Forelimb muscle (tissue), 1 donor: Measurements from ENCODE around the gene CCDC144A. TPM values are rescaled to one million over a fixed set of nuclear protein-coding genes. Genes with fewer than 3 reads are reported as not detected.
"Not testable (repeated sequence)": the region's sequence is repeated elsewhere in the genome, so short reads cannot be mapped to it uniquely, and the experiment has no call there.

ENCODE experiments used
- DNase-seq: peaks from one replicate; pipeline ENCODE4 v3.0.0-alpha.2; 2013; ENCODE audit warnings: low read depth
- polyA plus RNA-seq: library from polyadenylated mRNA; unstranded; fragments of 120-200 nt; gene quantifications from one replicate; pipeline ENCODE4 v1.2.1, GENCODE V29; 2013; ENCODE audit not compliant: insufficient read length

Gene CCDC144A
- polyA plus RNA-seq, 1 donor, result 2.0 TPM

DNA sequence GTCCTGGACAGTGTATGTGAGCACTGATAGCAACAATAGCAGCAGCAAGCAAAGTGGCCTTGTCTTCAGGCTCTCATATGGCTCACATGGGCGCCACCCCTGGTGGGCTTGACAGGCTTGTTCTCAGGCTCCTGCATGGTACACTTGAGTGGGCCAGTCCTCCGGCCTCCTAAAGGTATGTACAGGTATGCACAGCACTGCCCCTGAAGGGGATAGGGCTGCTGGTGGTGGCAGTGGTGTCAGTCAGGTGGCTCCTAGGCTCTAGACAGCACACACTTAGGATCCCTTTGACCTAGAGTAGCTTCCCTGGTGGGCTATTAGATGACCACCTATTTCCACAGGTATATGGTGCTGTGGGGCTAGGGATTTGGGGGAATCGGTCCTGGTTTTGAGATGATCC, 67.5 kb downstream of the CCDC144A start:
- DNase-seq, result not testable (repeated sequence)

DNA sequence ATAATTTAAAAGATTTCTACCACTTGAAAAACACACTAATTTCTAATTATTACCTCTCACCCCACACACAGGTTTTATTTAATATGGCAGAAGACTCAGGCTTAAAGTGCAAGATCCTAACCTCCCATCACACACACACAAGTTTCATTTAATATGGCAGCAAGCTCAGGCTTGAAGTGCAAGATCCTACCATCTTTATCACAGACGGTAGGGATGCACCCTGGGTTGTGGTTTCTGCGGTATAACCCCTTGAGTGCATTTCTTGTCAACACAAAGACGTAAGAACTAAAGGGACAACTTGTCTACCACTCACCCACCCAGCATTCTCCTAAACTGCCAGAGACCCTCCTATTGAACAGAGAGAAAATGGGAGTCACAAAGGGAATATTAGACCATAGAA, 68.1 kb downstream of the CCDC144A start:
- DNase-seq, result not testable (repeated sequence)

GRCh38 chr17:16768290-16769175, 78.5 kb downstream of the CCDC144A start:
- not testable (repeated sequence) for DNase-seq

- DNase-seq, result not testable (repeated sequence)
Observed at GRCh38 chr17:16772394-16773145, 82.5 kb downstream of the CCDC144A start.

GRCh38 chr17:16773146-16773522, 83.1 kb downstream of the CCDC144A start:
- DNase-seq, result not testable (repeated sequence)

DNA sequence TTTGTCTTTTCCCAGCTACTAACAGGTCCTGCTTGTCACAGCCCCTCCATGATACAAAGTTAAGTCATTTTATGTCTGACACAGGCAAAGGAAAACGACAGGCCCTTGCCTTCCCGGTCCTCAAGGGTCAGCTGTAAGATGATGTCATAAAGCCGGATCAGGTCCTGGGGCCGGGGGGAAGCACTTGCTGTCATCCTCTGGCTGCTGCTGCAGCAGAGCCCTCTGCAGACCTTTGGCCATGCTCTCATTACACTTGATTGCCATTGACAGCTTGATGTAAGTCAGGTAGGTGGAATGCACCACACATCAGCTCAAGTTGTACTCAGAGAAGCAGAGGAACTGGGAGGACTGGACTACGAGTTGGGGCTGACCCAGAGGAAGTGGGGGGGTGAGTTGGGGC, 97.8 kb downstream of the CCDC144A start:
- DNase-seq, result not testable (repeated sequence)

- DNase-seq, result not testable (repeated sequence)
Observed at GRCh38 chr17:16788889-16789536, 99.0 kb downstream of the CCDC144A start.

GRCh38 chr17:16789622-16790021, 99.6 kb downstream of the CCDC144A start:
- DNase-seq, result not testable (repeated sequence)

DNA sequence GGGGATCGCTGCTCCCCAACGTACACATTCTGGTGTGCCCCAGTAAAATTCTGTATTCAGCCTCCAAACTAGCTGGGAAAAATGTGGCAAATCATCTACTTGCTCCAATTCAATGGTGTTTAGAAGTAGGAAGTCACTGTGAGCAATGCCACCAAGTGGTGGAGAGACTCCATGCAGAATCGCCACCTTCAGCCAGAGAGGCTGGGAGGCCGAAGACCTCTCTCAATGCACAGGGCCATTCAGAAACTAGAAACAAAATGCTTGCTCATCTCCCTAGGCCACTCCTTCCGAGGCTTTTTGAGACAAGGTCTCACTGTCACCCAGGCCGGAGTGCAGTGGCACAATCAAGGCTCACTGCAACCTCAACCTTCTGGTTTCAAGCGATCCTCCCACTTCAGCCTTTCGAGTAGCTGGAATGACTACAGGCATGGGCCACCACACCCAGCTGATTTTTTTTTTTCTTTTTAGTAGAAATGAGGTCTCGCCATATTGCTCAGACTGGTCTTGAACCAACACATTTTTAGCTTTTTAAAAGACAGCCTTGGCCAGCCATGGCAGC, 100.4 kb downstream of the CCDC144A start:
- not testable (repeated sequence) for DNase-seq

GRCh38 chr17:16794215-16794614, 104.2 kb downstream of the CCDC144A start:
- not testable (repeated sequence) for DNase-seq

DNA sequence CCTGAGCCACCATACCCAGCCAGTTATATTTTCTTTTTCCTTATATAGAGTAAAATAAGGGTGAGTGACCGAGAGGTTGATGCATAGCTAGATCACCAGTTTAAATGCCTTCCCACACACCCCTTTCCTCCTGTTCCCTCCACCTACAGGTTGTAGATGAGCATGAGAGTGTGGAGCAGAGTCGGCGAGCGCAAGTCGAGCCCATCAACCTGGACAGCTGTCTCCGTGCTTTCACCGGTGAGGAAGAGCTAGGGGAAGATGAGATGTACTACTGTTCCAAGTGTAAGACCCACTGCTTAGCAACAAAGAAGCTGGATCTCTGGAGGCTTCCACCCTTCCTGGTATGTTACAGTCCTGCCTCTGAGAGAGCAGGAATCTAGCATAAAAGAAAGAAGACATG, 105.9 kb downstream of the CCDC144A start:
- DNase-seq, result not testable (repeated sequence)

- DNase-seq, result not testable (repeated sequence)
Observed at GRCh38 chr17:16804851-16805250, 114.8 kb downstream of the CCDC144A start.

- not testable (repeated sequence) for DNase-seq
Observed at GRCh38 chr17:16806599-16806998, 116.6 kb downstream of the CCDC144A start.

DNA sequence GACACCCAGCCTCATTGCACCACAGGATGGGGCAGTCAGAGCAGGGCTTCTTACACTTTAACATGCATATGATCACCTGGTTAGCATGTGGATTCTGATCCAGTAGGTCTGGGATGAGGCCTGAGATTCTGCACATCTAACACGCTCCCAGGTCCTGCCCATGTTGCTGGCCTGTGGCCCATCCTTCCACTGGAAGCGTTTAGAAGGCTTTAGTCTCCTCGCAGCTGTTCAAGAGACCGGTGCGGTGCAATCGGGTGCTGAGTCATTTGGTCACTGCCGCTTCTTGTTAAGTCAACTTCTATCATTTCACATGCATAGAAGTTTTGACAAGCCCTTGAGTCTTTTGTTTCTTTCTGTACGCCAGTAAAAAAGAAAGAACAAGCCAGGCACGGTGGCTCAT, 117.6 kb downstream of the CCDC144A start:
- DNase-seq, result not testable (repeated sequence)

DNA sequence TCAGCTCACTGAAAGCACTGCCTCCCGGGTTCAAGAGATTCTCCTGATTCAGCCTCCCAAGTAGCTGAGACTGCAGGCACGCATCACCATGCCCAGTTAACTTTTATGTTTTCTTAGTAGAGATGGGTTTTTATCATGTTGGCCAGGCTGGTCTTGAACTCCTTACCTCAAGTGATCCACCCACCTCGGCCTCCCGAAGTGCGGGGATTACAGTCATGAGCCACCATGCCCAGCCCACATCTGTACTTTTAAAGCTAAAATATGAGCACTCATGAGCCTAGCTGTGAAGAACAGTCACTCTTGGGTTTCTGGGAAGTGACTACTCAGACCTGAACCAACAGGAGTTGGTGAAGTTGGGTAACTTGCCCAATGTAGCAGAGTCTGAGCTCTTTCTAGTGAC, 120.2 kb downstream of the CCDC144A start:
- not testable (repeated sequence) for DNase-seq

- peak; percentile 1 for DNase-seq
Observed at GRCh38 chr17:16812126-16812525, 122.1 kb downstream of the CCDC144A start.

DNA sequence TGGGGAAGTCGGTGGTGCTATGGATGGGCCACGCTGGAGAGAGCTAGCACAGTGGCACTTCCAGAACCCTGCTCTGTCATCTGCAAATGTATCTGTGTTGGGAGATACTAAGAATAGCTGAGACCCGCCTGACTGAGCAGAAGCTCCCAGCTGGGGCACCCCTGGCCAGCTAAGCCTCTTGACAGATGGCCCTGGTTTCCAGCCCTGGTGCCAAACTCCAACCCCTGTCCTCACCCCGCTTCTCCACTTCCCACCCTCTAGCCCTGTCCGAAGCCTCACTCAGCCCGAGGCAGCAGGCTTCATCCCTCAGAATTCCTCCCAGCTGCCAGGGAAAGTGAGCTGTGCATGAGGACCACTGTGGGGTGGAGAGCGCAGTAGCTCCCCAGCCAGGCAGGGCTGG, 124.4 kb downstream of the CCDC144A start:
- DNase-seq, result no peak

- no peak for DNase-seq
Observed at GRCh38 chr17:16817201-16817600, 127.2 kb downstream of the CCDC144A start.

DNA sequence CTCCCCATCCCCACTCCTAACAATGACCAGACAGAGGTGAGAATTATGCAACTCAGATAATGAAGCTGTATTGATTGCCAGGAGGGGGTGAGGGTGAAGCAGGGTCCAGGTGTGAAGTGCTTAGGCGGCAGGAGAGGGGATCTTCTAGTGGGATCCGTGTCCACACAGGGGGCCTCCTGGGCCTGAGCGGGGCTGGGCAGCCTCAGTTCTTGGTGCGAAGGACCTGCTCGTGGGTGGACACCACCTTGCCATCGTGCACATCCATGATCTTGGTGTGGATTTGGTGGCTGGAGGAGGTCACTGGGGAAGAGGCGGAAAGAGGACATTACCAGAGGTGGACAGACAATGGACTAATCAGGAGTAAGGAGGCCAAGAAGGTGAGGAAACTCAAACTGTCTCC, 127.9 kb downstream of the CCDC144A start:
- not testable (repeated sequence) for DNase-seq

DNA sequence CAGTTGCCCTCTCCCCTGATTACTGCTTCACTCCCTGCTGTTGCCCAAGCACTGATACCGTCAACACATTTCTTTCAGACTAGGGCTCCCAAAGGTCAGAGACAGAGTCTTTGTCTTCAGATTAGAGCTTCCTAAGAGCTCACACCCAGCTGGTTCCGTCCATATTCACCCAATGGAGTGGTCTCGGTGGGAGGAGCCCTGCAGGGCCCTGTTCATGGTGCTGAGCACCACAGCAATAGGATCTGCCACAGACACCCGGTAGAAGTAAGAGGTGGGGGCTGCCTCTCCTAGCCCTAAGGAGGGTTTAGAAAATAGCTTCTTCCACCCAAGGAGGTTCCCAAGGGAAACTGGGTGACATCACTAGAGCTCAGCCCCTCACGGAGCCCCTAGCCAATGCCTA, 128.3 kb downstream of the CCDC144A start:
- DNase-seq, result no peak

GRCh38 chr17:16818821-16819683, 129.0 kb downstream of the CCDC144A start:
- no peak for DNase-seq
